ENCODE measurements around the gene ALDH1A3. TPM values are rescaled to one million over a fixed set of nuclear protein-coding genes. Genes with fewer than 3 reads are reported as not detected.

The ALDH1A3 gene
- polyA plus RNA-seq, 1 of the 3 experiments (the other 2 are of a cell fraction), result 4.4 TPM

- no peak overlapping the region for H2AFZ ChIP-seq (ENCODE audit: low read depth)
- no peaks in the 10 kb centered on the region for H3K27me3 ChIP-seq (ENCODE audit: insufficient read depth)
- H3K4me3 ChIP-seq (ENCODE audit: low read depth in 2 of 2, low read length in 1 of 2), result no peak overlapping the region
- H3K4me2 ChIP-seq, result no peak overlapping the region
- H3K27ac ChIP-seq (ENCODE audit: low read depth in 2 of 2, low read length in 1 of 2), result no peak overlapping the region
- H3K9ac ChIP-seq, result no peak overlapping the region
- H3K36me3 ChIP-seq (replicated peaks in 1 of 2; ENCODE audit: control insufficient read depth in 1 of 2, insufficient read depth in 2 of 2, low read length in 1 of 2), result no peaks in the 10 kb centered on the region
- H3K4me1 ChIP-seq (ENCODE audit: control insufficient read depth in 1 of 2, insufficient read depth in 2 of 2, low read depth in 1 of 2, low read length in 1 of 2), result peaks cover 0 to 9% of the 10 kb centered on the region in 2 experiments; a peak in 1 of 4 replicates
- no peaks in the 10 kb centered on the region for H3K9me2 ChIP-seq
- no peaks in the 10 kb centered on the region for H3K9me3 ChIP-seq
- no peaks in the 10 kb centered on the region for H3F3A ChIP-seq (replicated peaks; ENCODE audit: insufficient read depth)
- H4K20me1 ChIP-seq (ENCODE audit: insufficient read depth), result no peaks in the 10 kb centered on the region
- no peaks in the 10 kb centered on the region for H3K79me2 ChIP-seq (ENCODE audit: insufficient read depth)
- no peak for DNase-seq
- POLR2A ChIA-PET, result no interaction called here
- WGBS (ENCODE audit: low lambda C conversion rate), result 65% methylated on average over 5 of the region's 5 CpGs
- CTCF ChIA-PET, result no interaction called here
- TF ChIP-seq MEF2A (IDR thresholded peaks at IDR 0.05; ENCODE audit: borderline replicate concordance, low read depth), result no peak
- no peak for TF ChIP-seq RFX5 (IDR thresholded peaks at IDR 0.05; ENCODE audit: low read length)
- no peak for TF ChIP-seq USF2 (IDR thresholded peaks at IDR 0.05; ENCODE audit: borderline replicate concordance, low read depth, low read length)
- no peak for TF ChIP-seq RCOR1 (IDR thresholded peaks at IDR 0.05; ENCODE audit: low read length)
- no peak for TF ChIP-seq GATA2 (CRISPR knock-in tag; IDR thresholded peaks at IDR 0.05)
Observed at GRCh38 chr15:100836501-100836900, 43.1 kb upstream of the ALDH1A3 start.

GRCh38 chr15:100841426-100841825 lies 38.2 kb upstream of the ALDH1A3 start:
- TF ChIP-seq MAX (IDR thresholded peaks at IDR 0.05; ENCODE audit: low read depth), result no peak
- TF ChIP-seq MXI1 (IDR thresholded peaks at IDR 0.05; ENCODE audit: low read depth, low read length), result no peak
- TF ChIP-seq EP300 (IDR thresholded peaks at IDR 0.05; ENCODE audit: borderline replicate concordance in 1 of 2, low read depth in 1 of 2, low read length in 1 of 2), result no peak
- no peak for TF ChIP-seq EZH2phosphoT487 (IDR thresholded peaks at IDR 0.05; ENCODE audit: borderline replicate concordance, low read depth)
- no peak for TF ChIP-seq PBX3 (IDR thresholded peaks at IDR 0.05)
- no peak for TF ChIP-seq RAD21 (IDR thresholded peaks at IDR 0.05; ENCODE audit: low read length)
- TF ChIP-seq SMC3 (IDR thresholded peaks at IDR 0.05; ENCODE audit: low read depth, low read length), result no peak
- H3K27me3 ChIP-seq (ENCODE audit: insufficient read depth), result no peaks in the 10 kb centered on the region
- H4K20me1 ChIP-seq (ENCODE audit: insufficient read depth), result no peaks in the 10 kb centered on the region
- POLR2A ChIA-PET, result no interaction called here
- WGBS (ENCODE audit: low lambda C conversion rate), result 72% methylated on average over 3 of the region's 3 CpGs
- H3F3A ChIP-seq (replicated peaks; ENCODE audit: insufficient read depth), result no peaks in the 10 kb centered on the region
- no peaks in the 10 kb centered on the region for H3K9me3 ChIP-seq
- H3K9ac ChIP-seq, result no peak overlapping the region
- DNase-seq, result no peak
- no peaks in the 10 kb centered on the region for H3K79me2 ChIP-seq (ENCODE audit: insufficient read depth)
- H3K27ac ChIP-seq (ENCODE audit: low read depth in 2 of 2, low read length in 1 of 2), result no peak overlapping the region
- H3K4me2 ChIP-seq, result no peak overlapping the region
- no peaks in the 10 kb centered on the region for H3K9me2 ChIP-seq
- peaks cover 0 to 10% of the 10 kb centered on the region in 2 experiments; a peak in 2 of 4 replicates for H3K4me1 ChIP-seq (ENCODE audit: control insufficient read depth in 1 of 2, insufficient read depth in 2 of 2, low read depth in 1 of 2, low read length in 1 of 2)
- H3K36me3 ChIP-seq (replicated peaks in 1 of 2; ENCODE audit: control insufficient read depth in 1 of 2, insufficient read depth in 2 of 2, low read length in 1 of 2), result no peaks in the 10 kb centered on the region
- CTCF ChIA-PET, result interaction anchor here (1.6 to 1.7 kb wide), 2 partner anchors 12 to 169 kb away, joined by 3 read pairs; no protein-coding TSS in a partner anchor
- H2AFZ ChIP-seq (ENCODE audit: low read depth), result no peak overlapping the region
- no peak overlapping the region for H3K4me3 ChIP-seq (ENCODE audit: low read depth in 2 of 2, low read length in 1 of 2)
